HG03139 (cell line): ENCODE data around the gene SLC25A28.

Source experiments
- ATAC-seq: cut with Tn5 transposase; IDR thresholded peaks from one replicate; pipeline ENCODE4 v1.9.1; 2021; ENCODE audit not compliant: unreplicated experiment

SLC25A28 gene

GRCh38 chr10:99593312-99593711 is 26.9 kb downstream of the SLC25A28 start:
- no peak for ATAC-seq

- ATAC-seq = no peak
These were observed 29.4 kb downstream of the SLC25A28 start for GRCh38 chr10:99590799-99591198.

GRCh38 chr10:99583687-99584086 is 36.6 kb downstream of the SLC25A28 start:
- no peak for ATAC-seq

- ATAC-seq = no peak
These were observed 37.9 kb downstream of the SLC25A28 start for GRCh38 chr10:99582255-99582770.

- ATAC-seq = no peak
These were observed 40.3 kb downstream of the SLC25A28 start for GRCh38 chr10:99579971-99580370.

GRCh38 chr10:99573790-99574189 is 46.4 kb downstream of the SLC25A28 start:
- ATAC-seq = no peak

- ATAC-seq = no peak
These were observed 48.4 kb downstream of the SLC25A28 start for GRCh38 chr10:99571816-99572215.

GRCh38 chr10:99569961-99570360 is 50.3 kb downstream of the SLC25A28 start:
- no peak for ATAC-seq

- ATAC-seq = no peak
These were observed 50.8 kb downstream of the SLC25A28 start for GRCh38 chr10:99569253-99569939.

- ATAC-seq = no peak
These were observed 55.1 kb downstream of the SLC25A28 start for GRCh38 chr10:99565166-99565565.

- ATAC-seq = no peak
These were observed 55.9 kb downstream of the SLC25A28 start for GRCh38 chr10:99564361-99564760.

- no peak for ATAC-seq
These were observed 57.6 kb downstream of the SLC25A28 start for GRCh38 chr10:99562631-99563030.
